AML-193 (cell line): ENCODE results near the gene PITPNM1.
"Not testable (repeated sequence)": the region's sequence is repeated elsewhere in the genome, so short reads cannot be mapped to it uniquely, and the experiment has no call there.

Source experiments
- DNase-seq, 2 experiments: peaks; one replicate each; lab custom pipeline; 2025; lab: John Stamatoyannopoulos, UW

PITPNM1 gene

DNA sequence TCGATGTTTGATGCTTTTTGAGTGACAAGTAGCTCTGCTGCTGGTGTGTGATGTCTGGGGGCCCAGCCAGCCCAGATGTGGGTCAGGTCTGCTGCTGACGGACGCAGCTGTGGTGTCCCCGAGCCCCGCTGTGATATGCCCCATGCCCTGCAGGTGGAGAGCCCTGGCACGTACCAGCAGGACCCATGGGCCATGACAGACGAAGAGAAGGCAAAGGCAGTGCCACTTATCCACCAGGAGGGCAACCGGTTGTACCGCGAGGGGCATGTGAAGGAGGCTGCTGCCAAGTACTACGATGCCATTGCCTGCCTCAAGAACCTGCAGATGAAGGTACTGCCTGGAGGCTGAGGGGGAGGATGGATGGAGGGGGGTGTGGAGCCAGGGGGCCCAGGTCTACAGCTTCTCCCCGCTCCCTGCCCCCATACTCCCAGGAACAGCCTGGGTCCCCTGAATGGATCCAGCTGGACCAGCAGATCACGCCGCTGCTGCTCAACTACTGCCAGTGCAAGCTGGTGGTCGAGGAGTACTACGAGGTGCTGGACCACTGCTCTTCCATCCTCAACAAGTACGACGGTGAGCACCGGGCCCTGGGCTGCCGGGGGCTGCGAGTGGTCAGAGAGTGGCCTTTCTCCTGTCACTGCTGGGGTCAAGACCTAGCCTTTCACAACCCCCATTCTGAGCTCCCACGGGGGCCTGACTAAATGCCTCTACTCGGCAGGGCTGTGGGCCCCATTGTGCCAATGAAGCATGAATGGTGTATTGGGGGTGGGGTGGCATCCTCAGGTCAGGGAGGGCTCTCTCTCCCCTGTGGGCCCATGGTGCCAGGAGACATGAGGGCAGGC is 15.1 kb downstream of the PITPNM1 start:
- DNase-seq: no peak

DNA sequence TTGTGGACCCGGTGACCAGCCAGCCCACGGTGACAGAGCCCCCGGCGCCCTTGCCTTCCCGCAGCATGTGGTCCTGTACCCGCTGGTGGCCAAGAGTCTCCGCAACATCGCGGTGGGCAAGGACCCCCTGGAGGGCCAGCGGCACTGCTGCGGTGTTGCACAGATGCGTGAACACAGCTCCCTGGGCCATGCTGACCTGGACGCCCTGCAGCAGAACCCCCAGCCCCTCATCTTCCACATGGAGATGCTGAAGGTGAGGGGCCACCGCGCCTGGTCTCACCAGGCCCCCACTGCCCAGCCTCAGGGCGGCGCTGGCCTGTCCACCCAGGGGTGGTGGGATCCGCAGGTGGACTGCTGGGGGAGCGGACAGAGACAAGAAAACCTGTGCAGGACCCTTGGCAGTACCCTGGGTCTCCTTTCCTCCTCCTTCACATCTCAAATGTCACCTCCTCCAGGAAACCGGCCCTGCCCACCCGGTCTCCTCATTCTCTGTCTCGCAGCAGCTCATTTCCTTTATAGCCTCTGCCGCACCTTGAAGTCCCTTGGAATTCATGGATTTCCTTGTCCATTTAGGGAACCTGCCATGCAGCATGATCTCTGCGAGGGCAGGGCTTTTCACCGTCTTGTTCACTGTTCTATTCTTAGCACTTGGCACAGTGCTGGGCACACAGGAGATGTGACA is 15.8 kb downstream of the PITPNM1 start:
- DNase-seq: no peak

DNA sequence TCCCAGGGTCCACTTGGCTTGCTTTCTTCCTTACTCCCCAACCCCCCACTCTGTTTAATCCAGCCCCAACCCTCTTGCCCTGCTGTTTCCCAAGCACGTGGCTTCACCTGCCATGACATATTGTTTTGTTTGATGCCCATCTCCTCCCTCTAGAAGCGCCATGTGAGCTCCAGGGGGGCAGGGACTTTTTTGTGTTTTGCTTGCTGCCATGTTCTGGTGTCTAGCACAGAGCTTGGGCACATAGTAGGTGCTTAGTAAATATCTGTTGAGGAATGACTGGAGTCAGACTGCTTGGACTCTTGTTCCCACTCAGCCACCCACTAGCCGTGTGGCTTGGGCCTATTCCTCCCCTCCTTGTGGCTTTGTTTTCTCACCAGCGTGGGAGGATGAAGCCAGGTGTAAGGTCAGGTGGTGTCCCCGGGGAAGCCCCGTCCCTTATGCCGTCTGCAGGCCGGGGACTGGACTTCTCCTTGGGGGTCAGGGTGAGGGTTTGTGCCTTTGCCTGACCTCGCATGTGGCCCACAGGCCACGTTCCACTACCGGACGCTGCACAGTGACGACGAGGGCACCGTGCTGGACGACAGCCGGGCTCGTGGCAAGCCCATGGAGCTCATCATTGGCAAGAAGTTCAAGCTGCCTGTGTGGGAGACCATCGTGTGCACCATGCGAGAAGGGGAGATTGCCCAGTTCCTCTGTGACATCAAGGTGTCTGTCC is 18.5 kb downstream of the PITPNM1 start:
- no peak for DNase-seq

- DNase-seq: not testable (repeated sequence)
Measured at GRCh38 chr11:67485873-67486361, 19.2 kb downstream of the PITPNM1 start.

- peak; percentile 55 to 71 for DNase-seq
Measured at GRCh38 chr11:67484847-67485311, 20.3 kb downstream of the PITPNM1 start.

DNA sequence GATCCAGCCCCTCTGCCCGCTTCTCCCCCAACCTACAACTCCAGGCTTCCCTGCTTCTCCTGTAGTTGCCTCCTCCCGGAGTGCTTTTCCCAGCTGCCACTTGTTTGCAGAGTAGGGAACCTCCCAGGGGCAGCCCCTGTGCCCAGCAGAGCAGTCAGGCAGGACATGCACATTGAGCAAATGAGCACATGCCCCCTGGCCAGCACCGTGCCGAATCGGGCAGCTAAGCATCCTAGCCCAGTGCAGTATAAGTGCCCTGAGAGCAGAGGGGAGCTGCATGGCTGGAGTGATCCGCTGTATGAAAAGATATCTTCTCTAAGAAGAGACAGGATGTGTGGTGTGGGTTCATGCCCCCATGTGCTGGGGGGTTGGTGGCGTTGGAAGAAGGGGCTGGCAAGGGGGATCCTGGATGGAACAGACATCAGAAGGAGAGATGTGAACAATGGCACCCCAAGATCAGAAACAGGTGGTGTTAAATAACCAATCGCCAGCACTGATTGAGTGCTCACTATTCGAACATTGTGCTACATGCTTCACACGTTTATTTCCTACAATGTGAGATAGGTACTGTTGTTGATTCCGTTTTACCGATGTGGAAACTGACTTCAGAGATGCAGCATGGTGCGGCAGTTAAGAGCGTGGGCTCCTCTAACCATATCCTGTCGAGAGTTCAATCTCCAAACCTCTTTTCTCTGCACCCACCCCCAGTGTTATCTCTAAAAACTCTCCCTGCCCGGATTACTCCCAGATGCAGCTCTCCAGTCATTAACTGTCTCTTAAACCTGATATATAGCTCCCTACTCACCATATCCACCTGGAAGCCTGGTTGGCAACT is 21.1 kb downstream of the PITPNM1 start:
- DNase-seq: no peak

DNA sequence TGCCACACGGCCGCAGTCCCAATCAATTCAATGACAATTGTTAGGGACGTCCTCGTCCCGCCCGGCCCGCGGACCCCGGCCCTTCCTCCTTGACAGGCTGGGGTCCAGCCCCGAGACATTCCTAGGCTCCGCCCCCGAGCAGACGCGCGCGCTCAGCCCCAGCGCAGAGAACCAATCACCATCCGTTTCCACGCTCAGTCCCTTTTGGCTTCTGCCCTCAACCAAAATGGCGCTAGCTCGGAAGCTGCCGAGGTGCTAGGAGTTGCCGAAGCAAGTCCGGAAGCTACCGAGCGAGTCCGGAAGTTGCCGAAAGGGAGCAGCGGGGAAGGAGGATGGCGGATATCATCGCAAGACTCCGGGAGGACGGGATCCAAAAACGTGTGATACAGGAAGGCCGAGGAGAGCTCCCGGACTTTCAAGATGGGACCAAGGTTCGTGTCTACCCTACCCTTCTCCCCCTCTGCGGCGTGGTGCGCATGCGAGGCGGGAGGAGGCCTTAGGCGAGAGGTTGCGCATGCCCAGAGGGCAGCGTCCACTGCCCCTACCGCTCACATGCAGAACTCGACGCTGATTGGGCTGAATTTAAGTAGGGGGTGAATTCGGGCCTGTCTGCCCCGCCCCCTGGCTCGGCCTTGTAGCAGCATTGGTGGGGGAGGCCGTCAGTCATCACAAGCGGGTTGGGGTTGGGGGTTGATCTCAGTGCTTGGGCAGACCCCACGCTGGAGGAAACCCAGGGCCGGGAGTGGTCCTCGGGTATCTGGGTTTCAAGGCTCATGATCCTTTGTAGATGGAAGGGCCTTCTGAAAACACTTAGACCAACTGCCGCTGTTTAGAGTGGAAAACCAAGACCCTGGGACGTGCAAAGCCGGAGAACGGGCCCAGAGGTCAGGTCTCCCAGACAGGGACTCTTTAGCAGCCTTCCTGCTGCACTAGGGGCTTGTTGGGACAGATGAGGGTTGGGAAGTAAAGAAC is 22.1 kb downstream of the PITPNM1 start, which contains the start of gene AIP:
TSS of gene AIP (plus strand) at position 200 of the 972 bp plus-strand sequence. CDS start at position 333, 133 bp downstream.
- DNase-seq: peak; percentile 92 to 95

- peak; percentile 66 to 70 for DNase-seq
Measured at GRCh38 chr11:67482275-67482826, 22.8 kb downstream of the PITPNM1 start.

GRCh38 chr11:67477344-67478050 is 27.7 kb downstream of the PITPNM1 start:
- DNase-seq: not testable (repeated sequence)

DNA sequence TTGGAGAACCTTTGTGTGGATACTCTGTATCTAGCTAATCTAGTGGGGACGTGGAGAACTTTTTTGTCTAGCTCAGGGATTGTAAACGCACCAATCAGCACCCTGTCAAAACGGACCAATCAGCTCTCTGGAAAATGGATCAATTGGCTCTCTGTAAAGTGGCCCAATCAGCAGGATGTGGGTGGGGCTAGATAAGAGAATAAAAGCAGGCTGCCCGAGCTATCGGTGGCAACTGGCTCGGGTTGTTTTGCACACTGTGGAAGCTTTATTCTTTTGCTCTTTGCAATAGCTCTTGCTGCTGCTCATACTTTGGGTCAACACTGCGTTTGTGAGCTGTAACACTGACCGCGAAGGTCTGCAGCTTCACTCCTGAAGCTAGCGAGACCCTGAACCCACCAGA is 28.5 kb downstream of the PITPNM1 start:
- DNase-seq: not testable (repeated sequence)

DNA sequence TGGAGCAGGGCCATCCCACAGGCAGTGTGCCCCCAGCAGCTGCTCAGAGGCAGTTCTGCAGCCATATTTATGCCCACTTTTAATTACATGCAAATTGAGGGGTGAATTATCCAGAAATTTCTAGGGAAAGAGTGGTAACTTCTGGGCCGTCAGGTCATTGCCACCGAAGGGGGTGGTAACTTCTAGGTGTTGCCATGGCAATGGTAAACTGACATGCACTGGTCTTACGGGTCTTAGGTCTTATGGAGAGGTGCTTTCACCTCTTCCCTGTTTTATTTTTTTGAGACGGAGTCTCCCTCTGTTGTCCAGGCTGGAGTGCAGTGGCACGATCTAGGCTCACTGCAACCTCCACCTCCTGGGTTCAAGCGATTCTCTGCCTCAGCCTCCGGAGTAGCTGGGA is 32.3 kb downstream of the PITPNM1 start:
- DNase-seq: no peak

- DNase-seq: no peak
Measured at GRCh38 chr11:67470337-67471002, 34.7 kb downstream of the PITPNM1 start.

GRCh38 chr11:67469508-67469811 is 35.7 kb downstream of the PITPNM1 start:
- no peak for DNase-seq

DNA sequence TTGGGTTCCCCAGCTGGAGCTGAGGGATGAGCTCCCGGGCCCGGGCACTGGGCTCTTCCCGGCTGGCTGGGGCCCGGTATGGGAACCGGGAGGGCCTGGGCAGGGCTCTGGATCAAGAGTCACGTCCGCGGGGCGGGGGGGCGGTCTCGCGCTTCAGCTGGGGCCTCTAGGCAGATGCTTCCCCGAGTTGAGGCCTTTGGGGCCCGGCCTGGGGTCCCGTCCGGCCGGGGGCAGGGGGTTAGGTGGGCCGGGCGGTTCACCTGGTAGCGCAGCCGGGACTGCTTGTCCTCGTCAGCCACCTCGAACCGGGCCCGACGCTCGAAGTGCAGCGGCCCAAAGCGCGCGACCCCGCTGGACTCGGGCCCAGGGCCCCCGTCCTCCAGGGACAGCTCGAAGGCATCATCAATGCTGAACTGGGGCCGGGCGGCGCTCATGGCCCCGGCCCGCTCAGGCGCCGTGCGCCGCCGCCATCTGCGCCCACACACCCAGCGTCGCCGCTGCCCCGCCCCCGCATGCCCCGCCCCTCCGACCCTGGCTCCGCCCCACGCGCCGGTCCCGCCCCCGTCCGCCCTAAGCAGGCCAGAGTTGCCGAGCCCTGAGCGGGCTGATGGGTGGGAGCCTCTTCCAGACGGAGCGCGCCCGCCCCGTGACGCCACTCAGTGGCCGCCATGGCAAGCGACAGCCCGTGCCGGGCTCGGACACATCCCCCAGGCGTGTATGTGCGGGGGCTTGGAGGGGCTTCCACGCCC is 36.2 kb downstream of the PITPNM1 start, which contains the start of gene TMEM134:
TSS of gene TMEM134 (minus strand) at position 493 of the 749 bp plus-strand sequence. CDS start at position 434, 59 bp downstream.
- peak; percentile 72 to 76 for DNase-seq

GRCh38 chr11:67468456-67468758 is 36.8 kb downstream of the PITPNM1 start:
- DNase-seq: no peak

DNA sequence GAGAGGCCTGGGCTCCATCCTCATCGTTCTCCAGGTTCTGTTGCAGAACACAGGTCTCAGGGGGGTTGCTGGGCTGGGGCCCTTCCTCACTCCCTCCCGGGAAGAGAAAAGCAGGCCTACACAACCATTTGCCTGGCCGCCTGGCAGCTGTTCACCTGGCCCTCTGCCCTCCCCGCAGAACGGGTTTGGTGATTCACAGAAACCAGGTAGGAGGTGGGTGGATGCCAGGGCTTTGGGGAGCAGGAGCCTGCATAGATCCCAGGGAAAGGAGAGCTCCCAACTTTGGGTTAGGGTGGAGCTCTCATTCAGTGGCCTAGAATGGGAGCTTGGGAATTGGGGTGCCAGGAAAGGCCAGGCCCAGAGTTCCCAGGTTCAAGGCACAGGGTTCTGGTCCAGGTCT is 37.1 kb downstream of the PITPNM1 start:
- DNase-seq: no peak

DNA sequence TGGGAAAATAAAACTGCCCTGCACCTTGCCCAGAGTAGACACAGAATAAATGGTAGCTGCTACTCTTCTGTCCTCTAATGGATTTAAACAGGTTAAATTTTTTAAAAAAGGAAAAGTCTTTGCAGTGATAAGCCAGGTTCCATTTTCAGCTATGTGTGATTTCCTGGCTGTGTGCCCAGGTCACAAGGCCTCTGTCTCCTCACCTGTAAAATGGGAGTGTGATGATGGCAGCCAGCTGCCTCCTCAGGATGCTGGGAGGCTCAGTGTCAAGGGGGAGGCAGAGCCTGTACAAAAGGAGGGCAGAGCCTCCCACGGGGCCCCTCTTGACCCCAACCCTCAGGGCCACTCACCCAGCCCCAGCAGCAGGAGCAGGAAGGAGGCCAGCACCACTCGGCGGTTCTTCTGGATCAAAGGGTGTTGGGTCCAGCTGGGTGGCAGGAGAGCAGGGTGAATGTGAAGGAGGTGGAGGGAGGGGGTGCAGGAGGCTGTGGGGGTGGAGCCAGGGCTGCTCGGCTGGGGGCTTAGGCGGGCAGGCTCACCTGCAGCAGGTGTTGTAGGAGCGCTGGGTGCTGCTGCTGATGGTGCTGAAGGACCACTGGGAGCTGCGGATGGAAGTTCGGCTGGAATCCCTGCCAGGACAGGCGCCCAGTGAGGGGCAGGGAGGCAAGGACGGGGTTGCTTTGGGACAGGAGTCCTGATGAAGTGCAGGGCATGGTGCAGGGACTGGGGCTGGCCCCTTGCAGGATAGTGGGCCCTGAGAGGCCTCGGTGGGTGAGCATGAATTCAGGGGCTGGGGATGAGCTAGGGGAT is 38.0 kb downstream of the PITPNM1 start:
- no peak for DNase-seq
